ENCODE data around the gene CHRNA5.
A peak's percentile ranks its signal among the peaks of the same experiment; 100 is the strongest.

CHRNA5 gene

GRCh38 chr15:78618490-78618934, 53.2 kb downstream of the CHRNA5 start:
- TF ChIP-seq, protein P1, sequence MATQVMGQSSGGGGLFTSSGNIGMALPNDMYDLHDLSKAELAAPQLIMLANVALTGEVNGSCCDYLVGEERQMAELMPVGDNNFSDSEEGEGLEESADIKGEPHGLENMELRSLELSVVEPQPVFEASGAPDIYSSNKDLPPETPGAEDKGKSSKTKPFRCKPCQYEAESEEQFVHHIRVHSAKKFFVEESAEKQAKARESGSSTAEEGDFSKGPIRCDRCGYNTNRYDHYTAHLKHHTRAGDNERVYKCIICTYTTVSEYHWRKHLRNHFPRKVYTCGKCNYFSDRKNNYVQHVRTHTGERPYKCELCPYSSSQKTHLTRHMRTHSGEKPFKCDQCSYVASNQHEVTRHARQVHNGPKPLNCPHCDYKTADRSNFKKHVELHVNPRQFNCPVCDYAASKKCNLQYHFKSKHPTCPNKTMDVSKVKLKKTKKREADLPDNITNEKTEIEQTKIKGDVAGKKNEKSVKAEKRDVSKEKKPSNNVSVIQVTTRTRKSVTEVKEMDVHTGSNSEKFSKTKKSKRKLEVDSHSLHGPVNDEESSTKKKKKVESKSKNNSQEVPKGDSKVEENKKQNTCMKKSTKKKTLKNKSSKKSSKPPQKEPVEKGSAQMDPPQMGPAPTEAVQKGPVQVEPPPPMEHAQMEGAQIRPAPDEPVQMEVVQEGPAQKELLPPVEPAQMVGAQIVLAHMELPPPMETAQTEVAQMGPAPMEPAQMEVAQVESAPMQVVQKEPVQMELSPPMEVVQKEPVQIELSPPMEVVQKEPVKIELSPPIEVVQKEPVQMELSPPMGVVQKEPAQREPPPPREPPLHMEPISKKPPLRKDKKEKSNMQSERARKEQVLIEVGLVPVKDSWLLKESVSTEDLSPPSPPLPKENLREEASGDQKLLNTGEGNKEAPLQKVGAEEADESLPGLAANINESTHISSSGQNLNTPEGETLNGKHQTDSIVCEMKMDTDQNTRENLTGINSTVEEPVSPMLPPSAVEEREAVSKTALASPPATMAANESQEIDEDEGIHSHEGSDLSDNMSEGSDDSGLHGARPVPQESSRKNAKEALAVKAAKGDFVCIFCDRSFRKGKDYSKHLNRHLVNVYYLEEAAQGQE (IDR thresholded peaks at IDR 0.05; ENCODE audit: insufficient replicate concordance, low read depth), result no peak
- TF ChIP-seq, protein P2, sequence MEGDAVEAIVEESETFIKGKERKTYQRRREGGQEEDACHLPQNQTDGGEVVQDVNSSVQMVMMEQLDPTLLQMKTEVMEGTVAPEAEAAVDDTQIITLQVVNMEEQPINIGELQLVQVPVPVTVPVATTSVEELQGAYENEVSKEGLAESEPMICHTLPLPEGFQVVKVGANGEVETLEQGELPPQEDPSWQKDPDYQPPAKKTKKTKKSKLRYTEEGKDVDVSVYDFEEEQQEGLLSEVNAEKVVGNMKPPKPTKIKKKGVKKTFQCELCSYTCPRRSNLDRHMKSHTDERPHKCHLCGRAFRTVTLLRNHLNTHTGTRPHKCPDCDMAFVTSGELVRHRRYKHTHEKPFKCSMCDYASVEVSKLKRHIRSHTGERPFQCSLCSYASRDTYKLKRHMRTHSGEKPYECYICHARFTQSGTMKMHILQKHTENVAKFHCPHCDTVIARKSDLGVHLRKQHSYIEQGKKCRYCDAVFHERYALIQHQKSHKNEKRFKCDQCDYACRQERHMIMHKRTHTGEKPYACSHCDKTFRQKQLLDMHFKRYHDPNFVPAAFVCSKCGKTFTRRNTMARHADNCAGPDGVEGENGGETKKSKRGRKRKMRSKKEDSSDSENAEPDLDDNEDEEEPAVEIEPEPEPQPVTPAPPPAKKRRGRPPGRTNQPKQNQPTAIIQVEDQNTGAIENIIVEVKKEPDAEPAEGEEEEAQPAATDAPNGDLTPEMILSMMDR (IDR thresholded peaks at IDR 0.05; ENCODE audit: insufficient read depth, low read length), result peak; percentile 47
- TF ChIP-seq GABPA (IDR thresholded peaks at IDR 0.05; ENCODE audit: low read depth), result no peak
- Histone ChIP-seq H3K27ac (replicated peaks) (no peak overlapping the region), H3K27me3 (ENCODE audit: insufficient read depth, poor library complexity, severe bottlenecking) (peaks cover 34% of the 10 kb centered on the region), H3K4me3 (replicated peaks; ENCODE audit: insufficient read depth, low read length) (no peak overlapping the region)
- DNase-seq (ENCODE audit: low read depth in 1 of 2, low spot score in 1 of 2), result peak; percentile 35 to 80

DNA sequence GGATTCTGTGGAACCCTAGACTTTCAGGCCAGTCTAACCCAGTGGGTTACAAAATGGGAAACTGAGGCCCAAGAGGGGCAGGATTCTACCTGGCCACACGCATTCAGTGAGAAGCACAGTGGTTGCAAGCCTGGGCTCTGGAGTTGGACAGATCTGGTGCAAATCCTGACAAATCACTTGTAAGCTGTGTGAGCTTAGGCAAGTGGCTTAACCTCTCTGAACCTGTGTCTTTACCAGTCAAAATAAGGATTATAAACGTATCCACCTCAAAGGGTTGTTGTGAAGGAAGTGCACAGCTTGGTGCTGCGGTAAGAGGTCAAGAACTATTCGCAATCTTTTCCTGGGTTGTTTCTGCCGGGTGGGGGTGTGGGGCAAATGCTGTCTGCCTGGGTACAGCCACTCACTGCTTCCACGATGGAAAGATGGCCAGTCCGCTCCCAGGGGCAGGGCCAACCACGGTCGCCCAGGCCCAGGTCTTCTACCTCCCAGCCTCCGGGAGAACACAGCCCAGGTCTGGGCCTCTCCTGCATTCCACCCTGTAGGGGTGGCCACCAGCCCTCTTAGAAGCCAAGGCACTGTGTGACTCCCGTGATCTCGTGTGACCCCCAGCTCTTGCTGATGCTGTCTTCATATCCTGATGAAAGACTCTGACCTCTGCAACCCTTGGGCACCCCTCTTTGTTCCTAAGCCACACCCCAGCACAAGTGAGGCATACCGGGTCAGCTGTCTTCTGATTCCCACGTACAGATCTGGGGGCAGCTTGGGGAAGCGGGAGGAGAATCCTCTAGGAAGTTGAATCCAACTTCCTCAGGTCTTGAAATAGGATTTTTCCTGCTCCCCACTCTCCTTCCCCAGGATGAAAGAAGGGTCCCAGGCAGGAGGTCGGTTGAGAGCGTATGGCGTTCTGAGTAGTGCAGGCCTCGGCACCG, 54.0 kb downstream of the CHRNA5 start:
- peaks cover 34% of the 10 kb centered on the region for H3K27me3 ChIP-seq (ENCODE audit: insufficient read depth, poor library complexity, severe bottlenecking)
- TF ChIP-seq, protein P1 (IDR thresholded peaks at IDR 0.05; ENCODE audit: insufficient replicate concordance, low read depth), result no peak
- TF ChIP-seq, protein P2 (IDR thresholded peaks at IDR 0.05; ENCODE audit: insufficient read depth, low read length), result no peak
- TF ChIP-seq GABPA (IDR thresholded peaks at IDR 0.05; ENCODE audit: low read depth), result no peak
- TF ChIP-seq SPI1 (IDR thresholded peaks at IDR 0.05; ENCODE audit: borderline replicate concordance, low read depth), result no peak
- TF ChIP-seq POLR2AphosphoS5 (IDR thresholded peaks at IDR 0.05; ENCODE audit: low read depth), result no peak
- no peak overlapping the region for H3K27ac ChIP-seq (replicated peaks)
- DNase-seq (ENCODE audit: low read depth in 1 of 2, low spot score in 1 of 2), result no peak
- no peak overlapping the region for H3K4me3 ChIP-seq (replicated peaks; ENCODE audit: insufficient read depth, low read length)

DNA sequence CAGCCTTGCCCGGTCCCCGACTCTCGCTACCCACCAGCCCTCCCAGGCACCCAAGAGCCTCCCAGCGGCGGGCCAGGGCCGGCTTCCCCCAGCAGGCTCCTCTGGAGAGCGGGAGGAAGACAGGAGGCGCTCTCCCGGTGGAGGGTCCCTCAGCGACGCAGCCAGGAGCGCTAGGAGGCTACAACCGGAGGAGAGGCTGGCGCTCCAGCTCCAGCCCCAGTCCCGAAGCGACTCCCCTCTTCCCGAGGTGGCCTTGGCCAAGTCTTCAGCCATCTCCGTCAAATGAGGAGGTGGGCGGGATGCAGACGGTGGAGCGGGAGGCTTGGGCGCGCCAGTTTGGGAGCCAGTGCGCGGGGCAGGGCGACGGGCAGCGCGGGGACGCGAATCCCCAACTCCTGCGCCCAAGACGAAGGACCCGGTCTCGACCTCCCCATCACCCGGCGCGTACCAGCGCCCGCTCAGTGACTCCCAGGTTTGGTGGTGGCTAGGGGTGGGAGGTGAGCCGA, 54.8 kb downstream of the CHRNA5 start:
- Histone ChIP-seq H3K27me3 (ENCODE audit: insufficient read depth, poor library complexity, severe bottlenecking) (peaks cover 34% of the 10 kb centered on the region), H3K4me3 (replicated peaks; ENCODE audit: insufficient read depth, low read length) (no peak overlapping the region), H3K27ac (replicated peaks) (no peak overlapping the region)
- DNase-seq (ENCODE audit: low read depth in 1 of 2, low spot score in 1 of 2), result no peak
- TF ChIP-seq SPI1 (IDR thresholded peaks at IDR 0.05; ENCODE audit: borderline replicate concordance, low read depth), result no peak

GRCh38 chr15:78620527-78621421, 55.5 kb downstream of the CHRNA5 start, which contains the start of gene CHRNA3:
Gene CHRNA3 (minus strand): TSS chr15:78620996. CDS start chr15:78620794, 202 bp downstream.
- Histone ChIP-seq H3K27me3 (ENCODE audit: insufficient read depth, poor library complexity, severe bottlenecking) (peaks cover 36% of the 10 kb centered on the region), H3K27ac (replicated peaks) (no peak within 1 kb of the TSS), H3K4me3 (replicated peaks; ENCODE audit: insufficient read depth, low read length) (no peak within 1 kb of the TSS; the same call in 1 of the 2 replicates)
- DNase-seq (ENCODE audit: low read depth in 1 of 2, low spot score in 1 of 2), result no peak
- TF ChIP-seq POLR2AphosphoS5 (IDR thresholded peaks at IDR 0.05; ENCODE audit: low read depth) (no peak), SPI1 (IDR thresholded peaks at IDR 0.05; ENCODE audit: borderline replicate concordance, low read depth) (no peak), GABPA (IDR thresholded peaks at IDR 0.05; ENCODE audit: low read depth) (no peak)
- TF ChIP-seq, protein P1 (IDR thresholded peaks at IDR 0.05; ENCODE audit: insufficient replicate concordance, low read depth), result no peak
- TF ChIP-seq, protein P2 (IDR thresholded peaks at IDR 0.05; ENCODE audit: insufficient read depth, low read length), result no peak

All from HL-60 (cell line).